HEK293 (cell line): ENCODE measurements around the gene SLC35G6.

Experiments used
- KLF8 ChIP-seq: fragments of 450-650 bp; formaldehyde crosslinking; IDR thresholded peaks from 2 replicates; pipeline ENCODE4 v1.5.1; 2016; ENCODE audit warnings: missing biosample characterization, missing genetic modification characterization
- OSR2 ChIP-seq: fragments of 450-650 bp; formaldehyde crosslinking; IDR thresholded peaks from 2 replicates; pipeline ENCODE4 v1.5.1; 2016; ENCODE audit warnings: missing biosample characterization, missing genetic modification characterization
- SCRT2 ChIP-seq: fragments of 450-650 bp; formaldehyde crosslinking; IDR thresholded peaks from 2 replicates; pipeline ENCODE4 v1.5.1; 2016; ENCODE audit warnings: missing biosample characterization, missing genetic modification characterization
- ZBTB49 ChIP-seq: fragments of 450-650 bp; formaldehyde crosslinking; IDR thresholded peaks from 2 replicates; pipeline ENCODE4 v1.5.1; 2016; ENCODE audit warnings: missing biosample characterization, missing genetic modification characterization, low read depth
- ZEB2 ChIP-seq: fragments of 450-650 bp; formaldehyde crosslinking; IDR thresholded peaks from 2 replicates; pipeline ENCODE4 v1.5.1; 2016; ENCODE audit warnings: missing biosample characterization, missing genetic modification characterization
- ZFHX2 ChIP-seq: fragments of 450-650 bp; formaldehyde crosslinking; conservative IDR thresholded peaks from 2 replicates; pipeline ENCODE4 v1.5.1; 2016; ENCODE audit warnings: missing biosample characterization, missing genetic modification characterization
- ZFP69B ChIP-seq: fragments of 450-650 bp; formaldehyde crosslinking; IDR thresholded peaks from 2 replicates; pipeline ENCODE4 v1.5.1; 2016; ENCODE audit warnings: missing biosample characterization, missing genetic modification characterization
- ZNF114 ChIP-seq: fragments of 450-650 bp; formaldehyde crosslinking; IDR thresholded peaks from 2 replicates; pipeline ENCODE4 v1.5.0; 2017; ENCODE audit warnings: missing biosample characterization, missing genetic modification characterization
- ZNF169 ChIP-seq: fragments of 450-650 bp; formaldehyde crosslinking; IDR thresholded peaks from 2 replicates; pipeline ENCODE4 v1.5.1; 2016; ENCODE audit warnings: missing biosample characterization, missing genetic modification characterization
- ZNF174 ChIP-seq: fragments of 450-650 bp; formaldehyde crosslinking; IDR thresholded peaks from 2 replicates; pipeline ENCODE4 v1.5.0; 2017; ENCODE audit warnings: missing biosample characterization, mild to moderate bottlenecking, missing genetic modification characterization
- ZNF19 ChIP-seq: fragments of 450-650 bp; formaldehyde crosslinking; IDR thresholded peaks from 2 replicates; pipeline ENCODE4; 2016; ENCODE audit warnings: missing biosample characterization, missing genetic modification characterization, low read depth
- ZNF2 ChIP-seq: fragments of 450-650 bp; formaldehyde crosslinking; IDR thresholded peaks from 2 replicates; pipeline ENCODE4 v1.5.1; 2016; ENCODE audit warnings: missing biosample characterization, missing genetic modification characterization
- ZNF26 ChIP-seq: fragments of 450-650 bp; formaldehyde crosslinking; IDR thresholded peaks from 2 replicates; pipeline ENCODE4 v1.5.1; 2016; ENCODE audit warnings: missing biosample characterization, missing genetic modification characterization
- ZNF280D ChIP-seq: fragments of 450-650 bp; formaldehyde crosslinking; IDR thresholded peaks from 2 replicates; pipeline ENCODE4 v1.5.1; 2016; ENCODE audit warnings: missing biosample characterization, missing genetic modification characterization
- ZNF324 ChIP-seq: fragments of 450-650 bp; formaldehyde crosslinking; IDR thresholded peaks from 2 replicates; pipeline ENCODE4 v1.5.1; 2016; ENCODE audit warnings: missing biosample characterization, missing genetic modification characterization
- ZNF354C ChIP-seq: fragments of 450-650 bp; formaldehyde crosslinking; IDR thresholded peaks from 2 replicates; pipeline ENCODE4 v1.5.1; 2016; ENCODE audit warnings: missing biosample characterization, missing genetic modification characterization, low read depth, borderline replicate concordance
- ZNF391 ChIP-seq: fragments of 450-650 bp; formaldehyde crosslinking; IDR thresholded peaks from 2 replicates; pipeline ENCODE4 v1.5.1; 2016; ENCODE audit warnings: low read depth, missing biosample characterization, missing genetic modification characterization, borderline replicate concordance
- ZNF426 ChIP-seq: fragments of 450-650 bp; formaldehyde crosslinking; IDR thresholded peaks from 2 replicates; pipeline ENCODE4 v1.5.1; 2017; ENCODE audit warnings: missing biosample characterization, missing genetic modification characterization, mild to moderate bottlenecking, inconsistent platforms, moderate library complexity
- ZNF558 ChIP-seq: fragments of 450-650 bp; formaldehyde crosslinking; IDR thresholded peaks from 2 replicates; pipeline ENCODE4 v1.5.1; 2016; ENCODE audit warnings: missing biosample characterization, missing genetic modification characterization
- ZNF623 ChIP-seq: fragments of 450-650 bp; formaldehyde crosslinking; IDR thresholded peaks from 2 replicates; pipeline ENCODE4 v1.5.1; 2016; ENCODE audit warnings: missing biosample characterization, missing genetic modification characterization
- ZNF707 ChIP-seq: fragments of 450-650 bp; formaldehyde crosslinking; IDR thresholded peaks from 2 replicates; pipeline ENCODE4 v1.5.1; 2016; ENCODE audit warnings: missing biosample characterization, missing genetic modification characterization
- ZNF76 ChIP-seq: fragments of 450-650 bp; formaldehyde crosslinking; IDR thresholded peaks from 2 replicates; pipeline ENCODE4; 2016; ENCODE audit warnings: low read depth, missing biosample characterization, missing genetic modification characterization, borderline replicate concordance
- ZNF777 ChIP-seq: fragments of 450-650 bp; formaldehyde crosslinking; IDR thresholded peaks from 2 replicates; pipeline ENCODE4 v1.5.1; 2017; ENCODE audit warnings: missing biosample characterization, missing genetic modification characterization, borderline replicate concordance
- ZNF785 ChIP-seq: fragments of 450-650 bp; formaldehyde crosslinking; IDR thresholded peaks from 2 replicates; pipeline ENCODE4 v1.5.1; 2016; ENCODE audit warnings: missing biosample characterization, missing genetic modification characterization
- ZNF843 ChIP-seq: fragments of 450-650 bp; formaldehyde crosslinking; IDR thresholded peaks from 2 replicates; pipeline ENCODE4 v1.5.1; 2016; ENCODE audit warnings: missing biosample characterization, missing genetic modification characterization
- ZSCAN18 ChIP-seq: fragments of 450-650 bp; formaldehyde crosslinking; IDR thresholded peaks from 2 replicates; pipeline ENCODE4 v1.5.1; 2016; ENCODE audit warnings: missing biosample characterization, missing genetic modification characterization
- ZSCAN30 ChIP-seq: fragments of 450-650 bp; IDR thresholded peaks from 2 replicates; pipeline ENCODE4 v1.5.1; 2018; ENCODE audit warnings: missing biosample characterization, mild to moderate bottlenecking, missing genetic modification characterization, moderate library complexity
- TF ChIP-seq, protein P1 (sequence below): fragments of 450-650 bp; formaldehyde crosslinking; IDR thresholded peaks from 2 replicates; pipeline ENCODE4 v1.5.1; 2016; ENCODE audit warnings: missing biosample characterization, missing genetic modification characterization
- TF ChIP-seq, protein P2 (sequence below): fragments of 450-650 bp; formaldehyde crosslinking; IDR thresholded peaks from 2 replicates; pipeline ENCODE4 v1.5.1; 2016; ENCODE audit warnings: missing biosample characterization, missing genetic modification characterization, borderline replicate concordance

The SLC35G6 gene

DNA sequence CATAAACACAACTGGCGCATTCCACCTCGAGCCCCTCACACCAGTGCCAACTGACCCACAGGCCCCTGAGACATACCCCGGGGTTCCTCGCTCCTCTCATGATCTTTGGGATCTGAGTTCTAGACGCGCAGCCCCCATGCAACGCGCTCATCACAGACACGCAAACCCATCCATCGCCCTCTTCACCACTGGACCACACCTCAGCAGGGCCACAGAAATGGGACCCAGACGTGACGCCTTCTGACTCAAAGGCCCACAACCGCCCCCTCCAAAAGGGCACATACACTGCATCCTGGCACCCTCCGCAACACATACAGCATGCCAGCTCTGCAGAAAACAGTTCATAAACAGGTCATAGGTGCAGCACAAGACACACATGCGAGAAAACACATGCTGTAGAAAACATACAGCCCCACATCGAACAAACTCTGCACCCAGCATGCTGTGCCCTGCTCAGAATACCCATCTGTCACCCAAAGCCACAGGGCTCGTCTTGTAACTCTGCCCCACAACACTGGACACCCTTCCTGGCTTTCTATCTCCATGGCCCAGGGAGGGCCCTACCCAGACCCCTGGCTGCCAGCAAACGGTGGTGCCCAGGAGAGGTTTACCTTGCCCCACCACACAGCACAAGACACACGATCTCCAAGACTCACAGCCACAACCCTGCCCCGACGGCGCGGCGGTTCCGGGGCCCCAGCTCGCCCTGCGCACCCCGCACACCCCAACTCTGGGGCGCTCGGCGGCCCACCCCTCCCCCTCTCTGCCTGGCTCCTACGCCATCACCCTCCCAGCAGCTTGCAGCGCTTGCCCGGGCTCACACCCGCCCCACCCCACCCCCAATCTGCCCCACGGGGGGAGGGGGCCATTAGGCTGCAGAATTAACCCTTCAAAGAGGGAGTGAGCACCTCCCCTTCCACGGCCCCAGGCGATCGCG lies 2.7 kb upstream of the SLC35G6 start (continued):
- no peak for TF ChIP-seq SCRT2 (tag by site-specific recombination)
- no peak for TF ChIP-seq ZNF174 (tag by site-specific recombination)
- TF ChIP-seq ZNF623 (tag by site-specific recombination), result no peak
- TF ChIP-seq ZNF777 (tag by site-specific recombination), result peak; percentile 63; the same call in 1 of the 2 replicates
- no peak for TF ChIP-seq ZNF280D (tag by site-specific recombination)
- no peak for TF ChIP-seq ZNF707
- TF ChIP-seq ZSCAN30 (tag by site-specific recombination), result no peak
- no peak for TF ChIP-seq ZNF785 (tag by site-specific recombination)
- peak; percentile 33; the same call in 1 of the 2 replicates for TF ChIP-seq ZNF76 (tag by site-specific recombination)
- no peak for TF ChIP-seq ZNF169 (tag by site-specific recombination)
- peak; percentile 59 for TF ChIP-seq ZFHX2 (tag by site-specific recombination)
- TF ChIP-seq, protein P1, sequence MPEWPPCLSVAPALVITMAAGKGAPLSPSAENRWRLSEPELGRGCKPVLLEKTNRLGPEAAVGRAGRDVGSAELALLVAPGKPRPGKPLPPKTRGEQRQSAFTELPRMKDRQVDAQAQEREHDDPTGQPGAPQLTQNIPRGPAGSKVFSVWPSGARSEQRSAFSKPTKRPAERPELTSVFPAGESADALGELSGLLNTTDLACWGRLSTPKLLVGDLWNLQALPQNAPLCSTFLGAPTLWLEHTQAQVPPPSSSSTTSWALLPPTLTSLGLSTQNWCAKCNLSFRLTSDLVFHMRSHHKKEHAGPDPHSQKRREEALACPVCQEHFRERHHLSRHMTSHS, result no peak
- no peak for TF ChIP-seq ZNF26 (tag by site-specific recombination)
- TF ChIP-seq ZNF324 (tag by site-specific recombination), result no peak
- no peak for TF ChIP-seq ZNF114 (tag by site-specific recombination)
- TF ChIP-seq ZNF19 (tag by site-specific recombination), result no peak
- TF ChIP-seq ZNF2 (tag by site-specific recombination), result no peak
- TF ChIP-seq ZEB2 (tag by site-specific recombination), result 0 out of 2 replicates have a peak, but pooled peaks have one; percentile 31
- TF ChIP-seq ZBTB49 (tag by site-specific recombination), result no peak
- TF ChIP-seq ZNF354C, result no peak
- TF ChIP-seq, protein P2, sequence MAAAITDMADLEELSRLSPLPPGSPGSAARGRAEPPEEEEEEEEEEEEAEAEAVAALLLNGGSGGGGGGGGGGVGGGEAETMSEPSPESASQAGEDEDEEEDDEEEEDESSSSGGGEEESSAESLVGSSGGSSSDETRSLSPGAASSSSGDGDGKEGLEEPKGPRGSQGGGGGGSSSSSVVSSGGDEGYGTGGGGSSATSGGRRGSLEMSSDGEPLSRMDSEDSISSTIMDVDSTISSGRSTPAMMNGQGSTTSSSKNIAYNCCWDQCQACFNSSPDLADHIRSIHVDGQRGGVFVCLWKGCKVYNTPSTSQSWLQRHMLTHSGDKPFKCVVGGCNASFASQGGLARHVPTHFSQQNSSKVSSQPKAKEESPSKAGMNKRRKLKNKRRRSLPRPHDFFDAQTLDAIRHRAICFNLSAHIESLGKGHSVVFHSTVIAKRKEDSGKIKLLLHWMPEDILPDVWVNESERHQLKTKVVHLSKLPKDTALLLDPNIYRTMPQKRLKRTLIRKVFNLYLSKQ (tag by site-specific recombination), result no peak
- no peak for TF ChIP-seq ZNF558 (tag by site-specific recombination)
- peak; percentile 50; the same call in 1 of the 2 replicates for TF ChIP-seq ZNF391
- TF ChIP-seq ZNF843 (tag by site-specific recombination), result no peak
- TF ChIP-seq KLF8, result peak; percentile 49; the same call in 1 of the 2 replicates
- no peak for TF ChIP-seq ZNF426 (tag by site-specific recombination)
- TF ChIP-seq OSR2 (tag by site-specific recombination), result no peak
- no peak for TF ChIP-seq ZSCAN18 (tag by site-specific recombination)
- no peak for TF ChIP-seq ZFP69B (tag by site-specific recombination)
